Keratinocyte (primary cell): ENCODE measurements around the gene SPHK2. TPM values are rescaled to one million over a fixed set of nuclear protein-coding genes. Genes with fewer than 3 reads are reported as not detected.

ENCODE experiments used
- DNase-seq: peaks from one replicate; pipeline ENCODE4 v3.0.0-alpha.2; 2011; ENCODE audit warnings: low read depth, missing footprints, low spot score
- FAIRE-seq: peaks from 2 replicates; lab custom pipeline; 2011; peaks lifted over from hg19 to GRCh38; lab: Jason Lieb, UNC
- H2AFZ ChIP-seq: 2 replicates; pipeline ENCODE4 v1.6.0; 2012; ENCODE audit warnings: low read length, control low read depth, inconsistent platforms; ENCODE audit not compliant: control insufficient read depth
- H3K27ac ChIP-seq: 2 replicates; pipeline ENCODE4 v1.5.1; 2011; ENCODE audit warnings: low read length; ENCODE audit not compliant: control insufficient read depth, insufficient read depth
- H3K27me3 ChIP-seq: 3 replicates; pipeline ENCODE4 v1.6.0; 2011; ENCODE audit warnings: low read length; ENCODE audit not compliant: control insufficient read depth, insufficient read depth; ENCODE audit errors: extremely low read depth
- H3K36me3 ChIP-seq, 2 experiments: 2 replicates in 1 of 2; 3 replicates in 1 of 2; pipeline ENCODE4 v1.5.1; 2011; ENCODE audit warnings: low read length in 2 of 2, mild to moderate bottlenecking in 1 of 2; ENCODE audit not compliant: control insufficient read depth in 2 of 2, insufficient read depth in 2 of 2; ENCODE audit errors: extremely low read depth in 1 of 2
- H3K4me1 ChIP-seq: 3 replicates; pipeline ENCODE4 v1.5.1; 2011; ENCODE audit warnings: low read length; ENCODE audit not compliant: control insufficient read depth, insufficient read depth; ENCODE audit errors: extremely low read depth
- H3K4me2 ChIP-seq: 3 replicates; pipeline ENCODE4 v1.6.0; 2011; ENCODE audit warnings: low read depth, low read length; ENCODE audit not compliant: control insufficient read depth, insufficient read depth; ENCODE audit errors: extremely low read depth
- H3K4me3 ChIP-seq, 3 experiments: fragments of 200-600 bp in 1 of 3; sonication (generic) in 1 of 3; 2 replicates in 2 of 3; 3 replicates in 1 of 3; pipeline ENCODE4 v1.5.1; 2011 to 2016; ENCODE audit warnings: low read length in 3 of 3, mild to moderate bottlenecking in 3 of 3, control low read depth in 2 of 3, inconsistent platforms in 1 of 3, low read depth in 1 of 3, mixed read lengths in 1 of 3, mixed run types in 1 of 3, moderate library complexity in 1 of 3; ENCODE audit not compliant: control insufficient read depth in 2 of 3, insufficient read depth in 2 of 3; ENCODE audit errors: extremely low read depth in 1 of 3
- H3K79me2 ChIP-seq: 2 replicates; pipeline ENCODE4 v1.6.0; 2012; ENCODE audit warnings: low read length; ENCODE audit not compliant: control insufficient read depth, insufficient read depth
- H3K9ac ChIP-seq: 3 replicates; pipeline ENCODE4 v1.6.0; 2011; ENCODE audit warnings: low read length; ENCODE audit not compliant: control insufficient read depth, insufficient read depth; ENCODE audit errors: extremely low read depth
- H3K9me1 ChIP-seq: 3 replicates; pipeline ENCODE4 v1.6.0; 2011; ENCODE audit warnings: low read length; ENCODE audit not compliant: control insufficient read depth, insufficient read depth; ENCODE audit errors: extremely low read depth
- H3K9me3 ChIP-seq: 2 replicates; pipeline ENCODE4 v1.5.1; 2012; ENCODE audit warnings: low read depth, low read length; ENCODE audit not compliant: control insufficient read depth
- H4K20me1 ChIP-seq: 3 replicates; pipeline ENCODE4 v1.6.0; 2011; ENCODE audit warnings: low read length; ENCODE audit not compliant: control insufficient read depth, insufficient read depth; ENCODE audit errors: extremely low read depth
- CTCF ChIP-seq, 3 experiments: IDR thresholded peaks in 1 of 3; conservative IDR thresholded peaks in 1 of 3; optimal IDR thresholded peaks in 1 of 3; 2 replicates in 2 of 3; 3 replicates in 1 of 3; pipeline versions ENCODE3 to v1.5.1; 2011; ENCODE audit warnings: low read length in 3 of 3, mild to moderate bottlenecking in 3 of 3, moderate library complexity in 2 of 3, control low read depth in 1 of 3, inconsistent platforms in 1 of 3; ENCODE audit not compliant: insufficient read depth in 2 of 3; ENCODE audit errors: extremely low read depth in 1 of 3
- EZH2 ChIP-seq: IDR thresholded peaks from one replicate; pipeline ENCODE4 v1.6.1; 2012; ENCODE audit warnings: inconsistent platforms, mild to moderate bottlenecking, low read length, moderate library complexity
- dilution Hi-C: fragments of 300-500 bp; cut with MboI; formaldehyde crosslinking; loops from one replicate; pipeline ENCODE4 v1.7.0; 2020; ENCODE audit warnings: low sequenced_read_pairs; ENCODE audit not compliant: extremely low pct_ligation_motif_present
- polyA plus RNA-seq, 5 experiments: library from polyadenylated mRNA; depleted of rRNA in 3 of 5; stranded (reverse) in 3 of 5; stranded (forward) in 1 of 5; unstranded in 1 of 5; fragments of >200 nt; gene quantifications; 1 replicate in 1 of 5; 2 replicates in 3 of 5; 3 replicates in 1 of 5; pipeline versions ENCODE4 v1.2.1 to v1.2.3, GENCODE V29; 2011 to 2012; ENCODE audit warnings: missing spikeins in 2 of 5, low read depth in 1 of 5, low replicate concordance in 1 of 5

The SPHK2 gene
- polyA plus RNA-seq, 1 donor (not counting 4 experiments of a cell fraction or from before 2014, with no cell fraction given) = 2.8 TPM

GRCh38 chr19:48651683-48652048, 32.4 kb downstream of the SPHK2 start:
- Histone ChIP-seq H3K4me3 (no peak overlapping the region), H4K20me1 (no peaks in the 10 kb centered on the region), H3K9me3 (no peaks in the 10 kb centered on the region), H3K9me1 (no peaks in the 10 kb centered on the region), H2AFZ (no peak overlapping the region), H3K9ac (no peak overlapping the region), H3K27me3 (no peaks in the 10 kb centered on the region), H3K4me2 (no peak overlapping the region), H3K4me1 (peaks cover 7% of the 10 kb centered on the region), H3K79me2 (no peaks in the 10 kb centered on the region), H3K27ac (no peak overlapping the region), H3K36me3 (no peaks in the 10 kb centered on the region)
- dilution Hi-C loops = no loop called here
- no peak for TF ChIP-seq CTCF (optimal IDR thresholded peaks at IDR 0.05 in 1 of 3, IDR thresholded peaks at IDR 0.05 in 1 of 3, conservative IDR thresholded peaks at IDR 0.05 in 1 of 3; ENCODE audit: extremely low read depth in 1 of 3, insufficient read depth in 2 of 3, low read length in 3 of 3)
- TF ChIP-seq EZH2 = no peak
- FAIRE-seq (no peak), DNase-seq (no peak)

DNA sequence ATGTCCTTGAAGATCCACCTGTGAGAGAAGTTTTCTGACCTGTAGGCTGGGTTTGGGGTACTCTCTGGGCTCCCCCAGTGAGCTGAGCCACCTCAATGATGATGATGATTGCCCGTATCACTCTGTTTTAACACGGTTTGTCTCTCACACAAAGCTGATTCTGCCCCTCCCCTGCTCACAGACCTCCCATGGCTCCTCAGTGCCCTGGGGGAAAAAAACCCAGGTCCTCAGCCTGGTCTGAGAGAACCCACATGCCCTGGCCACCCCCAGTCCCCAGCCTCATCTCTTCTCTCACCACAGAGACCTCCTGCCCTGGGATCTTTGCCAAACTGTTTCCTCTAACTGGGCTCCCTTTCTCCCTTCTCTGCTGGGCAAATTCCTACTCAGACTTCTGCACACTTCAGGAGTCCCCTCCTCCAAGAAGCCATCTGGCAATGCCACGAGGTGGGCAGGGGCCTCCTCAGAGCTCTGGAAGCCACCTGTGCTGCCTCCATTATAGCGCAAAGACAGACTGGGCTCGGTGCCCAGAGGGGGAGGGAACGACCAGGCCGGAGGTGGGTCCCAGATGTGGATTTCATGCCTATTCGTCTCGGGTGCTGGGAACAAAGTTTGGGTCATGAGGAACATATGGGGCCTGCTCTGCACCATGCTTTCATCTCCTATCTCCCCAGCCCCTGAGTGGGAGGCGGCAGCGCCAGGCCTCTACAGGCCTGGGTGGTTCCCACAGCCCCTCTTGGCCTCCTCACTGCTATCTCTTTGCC, 35.2 kb downstream of the SPHK2 start:
- dilution Hi-C loops = no loop called here

More for the DNA sequence above, 35.2 kb downstream of the SPHK2 start:
- H3K4me2 ChIP-seq = no peak overlapping the region
- no peak overlapping the region for H3K27ac ChIP-seq
- no peak overlapping the region for H3K9ac ChIP-seq
- DNase-seq (no peak), FAIRE-seq (no peak)
- no peaks in the 10 kb centered on the region for H3K36me3 ChIP-seq
- no peaks in the 10 kb centered on the region for H3K79me2 ChIP-seq
- H3K4me1 ChIP-seq = peaks cover 7% of the 10 kb centered on the region
- no peaks in the 10 kb centered on the region for H3K9me1 ChIP-seq
- H2AFZ ChIP-seq = no peak overlapping the region
- no peaks in the 10 kb centered on the region for H3K27me3 ChIP-seq
- no peak overlapping the region for H3K4me3 ChIP-seq
- no peaks in the 10 kb centered on the region for H3K9me3 ChIP-seq
- TF ChIP-seq CTCF (optimal IDR thresholded peaks at IDR 0.05 in 1 of 3, IDR thresholded peaks at IDR 0.05 in 1 of 3, conservative IDR thresholded peaks at IDR 0.05 in 1 of 3; ENCODE audit: extremely low read depth in 1 of 3, insufficient read depth in 2 of 3, low read length in 3 of 3) = no peak
- TF ChIP-seq EZH2 = no peak
- H4K20me1 ChIP-seq = no peaks in the 10 kb centered on the region
